Stomach smooth muscle (tissue), 2 donors: ENCODE data around the gene WDR7.

Source experiments
- H3K27ac ChIP-seq: one replicate; pipeline ENCODE4 v1.7.0; 2013; ENCODE audit warnings: mild to moderate bottlenecking, low read length, inconsistent platforms
- H3K27me3 ChIP-seq, 2 donors: one replicate each; pipeline ENCODE4 v1.7.0; 2013; ENCODE audit warnings: low read length in 2 of 2; ENCODE audit not compliant: insufficient read depth in 2 of 2, control insufficient read depth in 1 of 2
- H3K36me3 ChIP-seq, 2 donors: one replicate each; pipeline ENCODE4 v1.7.0; 2013; ENCODE audit warnings: low read length in 2 of 2; ENCODE audit not compliant: control insufficient read depth in 2 of 2, insufficient read depth in 2 of 2
- H3K4me1 ChIP-seq: one replicate; pipeline ENCODE4 v1.7.0; 2013; ENCODE audit warnings: low read length; ENCODE audit not compliant: control insufficient read depth, insufficient read depth
- H3K4me3 ChIP-seq, 2 donors: one replicate each; pipeline ENCODE4 v1.7.0; 2013; ENCODE audit warnings: low read length in 2 of 2
- H3K9ac ChIP-seq, 2 donors: one replicate each; pipeline ENCODE4 v1.7.0; 2013; ENCODE audit warnings: low read length in 2 of 2, mild to moderate bottlenecking in 1 of 2
- H3K9me3 ChIP-seq, 2 donors: one replicate each; pipeline ENCODE4 v1.7.0; 2013; ENCODE audit warnings: low read length in 2 of 2; ENCODE audit not compliant: control insufficient read depth in 2 of 2
- donor health status: healthy.
- donor health status: Pancreatic carcinoma.

Gene WDR7

GRCh38 chr18:56878711-56879110 lies 227.6 kb downstream of the WDR7 start:
- Histone ChIP-seq H3K4me3 (no peak overlapping the region), H3K9ac (no peak overlapping the region), H3K36me3 (no peaks in the 10 kb centered on the region), H3K9me3 (no peaks in the 10 kb centered on the region), H3K27me3 (no peaks in the 10 kb centered on the region), H3K4me1 (no peaks in the 10 kb centered on the region), H3K27ac (no peak overlapping the region)

- no peak overlapping the region for H3K4me3 ChIP-seq
- H3K4me1 ChIP-seq = no peaks in the 10 kb centered on the region
- H3K27ac ChIP-seq = no peak overlapping the region
- H3K9ac ChIP-seq = no peak overlapping the region
- no peaks in the 10 kb centered on the region for H3K36me3 ChIP-seq
- no peaks in the 10 kb centered on the region for H3K9me3 ChIP-seq
- no peaks in the 10 kb centered on the region for H3K27me3 ChIP-seq
Measured at GRCh38 chr18:56884511-56884910, 233.4 kb downstream of the WDR7 start.

GRCh38 chr18:56888978-56889377 lies 237.8 kb downstream of the WDR7 start:
- Histone ChIP-seq H3K27me3 (no peaks in the 10 kb centered on the region), H3K4me3 (no peak overlapping the region), H3K9me3 (no peaks in the 10 kb centered on the region), H3K4me1 (no peaks in the 10 kb centered on the region), H3K36me3 (no peaks in the 10 kb centered on the region), H3K9ac (no peak overlapping the region), H3K27ac (no peak overlapping the region)

GRCh38 chr18:56889621-56890020 lies 238.5 kb downstream of the WDR7 start:
- no peak overlapping the region for H3K27ac ChIP-seq
- no peaks in the 10 kb centered on the region for H3K36me3 ChIP-seq
- H3K27me3 ChIP-seq = no peaks in the 10 kb centered on the region
- H3K9ac ChIP-seq = no peak overlapping the region
- H3K4me3 ChIP-seq = no peak overlapping the region
- no peaks in the 10 kb centered on the region for H3K9me3 ChIP-seq
- H3K4me1 ChIP-seq = no peaks in the 10 kb centered on the region

GRCh38 chr18:56890632-56891031 lies 239.5 kb downstream of the WDR7 start:
- Histone ChIP-seq H3K27ac (no peak overlapping the region), H3K9me3 (no peaks in the 10 kb centered on the region), H3K27me3 (no peaks in the 10 kb centered on the region), H3K4me1 (no peaks in the 10 kb centered on the region), H3K9ac (no peak overlapping the region), H3K36me3 (no peaks in the 10 kb centered on the region), H3K4me3 (no peak overlapping the region)

GRCh38 chr18:56891116-56891515 lies 240.0 kb downstream of the WDR7 start:
- Histone ChIP-seq H3K27me3 (no peaks in the 10 kb centered on the region), H3K27ac (no peak overlapping the region), H3K9ac (no peak overlapping the region), H3K4me3 (no peak overlapping the region), H3K9me3 (no peaks in the 10 kb centered on the region), H3K36me3 (no peaks in the 10 kb centered on the region), H3K4me1 (no peaks in the 10 kb centered on the region)

- Histone ChIP-seq H3K27ac (no peak overlapping the region), H3K4me1 (no peaks in the 10 kb centered on the region), H3K4me3 (no peak overlapping the region), H3K9ac (no peak overlapping the region), H3K27me3 (no peaks in the 10 kb centered on the region), H3K36me3 (no peaks in the 10 kb centered on the region), H3K9me3 (no peaks in the 10 kb centered on the region)
Measured at GRCh38 chr18:56891870-56892269, 240.7 kb downstream of the WDR7 start.

GRCh38 chr18:56897122-56897521 lies 246.0 kb downstream of the WDR7 start:
- Histone ChIP-seq H3K4me3 (no peak overlapping the region), H3K36me3 (no peaks in the 10 kb centered on the region), H3K9me3 (no peaks in the 10 kb centered on the region), H3K9ac (no peak overlapping the region), H3K27me3 (no peaks in the 10 kb centered on the region), H3K4me1 (no peaks in the 10 kb centered on the region), H3K27ac (no peak overlapping the region)

- H3K27me3 ChIP-seq = no peaks in the 10 kb centered on the region
- no peaks in the 10 kb centered on the region for H3K36me3 ChIP-seq
- H3K27ac ChIP-seq = no peak overlapping the region
- no peak overlapping the region for H3K4me3 ChIP-seq
- no peak overlapping the region for H3K9ac ChIP-seq
- H3K4me1 ChIP-seq = no peaks in the 10 kb centered on the region
- no peaks in the 10 kb centered on the region for H3K9me3 ChIP-seq
Measured at GRCh38 chr18:56899660-56900059, 248.5 kb downstream of the WDR7 start.

- H3K9ac ChIP-seq = no peak overlapping the region
- H3K9me3 ChIP-seq = no peaks in the 10 kb centered on the region
- no peaks in the 10 kb centered on the region for H3K4me1 ChIP-seq
- H3K36me3 ChIP-seq = no peaks in the 10 kb centered on the region
- H3K27ac ChIP-seq = no peak overlapping the region
- no peak overlapping the region for H3K4me3 ChIP-seq
- H3K27me3 ChIP-seq = no peaks in the 10 kb centered on the region
Measured at GRCh38 chr18:56900195-56901094, 249.3 kb downstream of the WDR7 start.

GRCh38 chr18:56901919-56902318 lies 250.8 kb downstream of the WDR7 start:
- Histone ChIP-seq H3K9ac (no peak overlapping the region), H3K36me3 (no peaks in the 10 kb centered on the region), H3K4me1 (no peaks in the 10 kb centered on the region), H3K9me3 (no peaks in the 10 kb centered on the region), H3K27ac (no peak overlapping the region), H3K27me3 (no peaks in the 10 kb centered on the region), H3K4me3 (no peak overlapping the region)
